ENCODE results near the gene VGLL3.

- TF ChIP-seq POLR2A (IDR thresholded peaks at IDR 0.05; ENCODE audit: low read length) = no peak
- TF ChIP-seq GATA1 (IDR thresholded peaks at IDR 0.05; ENCODE audit: low read depth, low read length) = no peak
Observed at GRCh38 chr3:86991840-86992435, 989 bp upstream of the VGLL3 start.
